OCI-LY7 (cell line): Measurements from ENCODE around the gene F2. TPM values are rescaled to one million over a fixed set of nuclear protein-coding genes. Genes with fewer than 3 reads are reported as not detected.

Source experiments
- BruUV-seq: library from RNA; stranded (reverse); fragments of 400-500 nt; replicated peaks from 2 replicates; lab custom pipeline; 2021; lab: Mats Ljungman, UMichigan
- CTCF ChIA-PET: fragments of 300-600 bp; sonication (Branson Sonifier 250); formaldehyde crosslinking; loops from one replicate; lab custom pipeline; 2022; ENCODE audit warnings: antibody characterized with exemption; ENCODE audit not compliant: unreplicated experiment; lab: Charles Lee
- POLR2A ChIA-PET: fragments of 300-600 bp; sonication (Branson Sonifier 250); formaldehyde crosslinking; loops from one replicate; lab custom pipeline; 2022; ENCODE audit warnings: antibody characterized with exemption; lab: Charles Lee
- DNase-seq: peaks from one replicate; pipeline ENCODE4 v3.0.0-alpha.2; 2015; ENCODE audit warnings: low spot score
- H2AFZ ChIP-seq: fragments of 200-600 bp; sonication (generic), shearing (Covaris generic); 2 replicates; pipeline ENCODE4 v1.6.1; 2014; ENCODE audit warnings: mild to moderate bottlenecking, antibody characterized with exemption, low read length, moderate library complexity
- H3K27ac ChIP-seq: fragments of 200-600 bp; sonication (generic); 2 replicates; pipeline ENCODE4 v1.5.1; 2014; ENCODE audit warnings: mixed run types, low read depth, mild to moderate bottlenecking, moderate library complexity, low read length, inconsistent platforms; ENCODE audit not compliant: poor library complexity, severe bottlenecking
- H3K36me3 ChIP-seq: fragments of 200-600 bp; sonication (generic); 2 replicates; pipeline ENCODE4 v1.6.1; 2014; ENCODE audit warnings: mild to moderate bottlenecking, antibody characterized with exemption, low read length, moderate library complexity, mixed read lengths; ENCODE audit not compliant: insufficient read depth
- H3K4me1 ChIP-seq: fragments of 200-600 bp; sonication (generic); 2 replicates; pipeline ENCODE4 v1.5.1; 2014; ENCODE audit warnings: mild to moderate bottlenecking, low read length; ENCODE audit not compliant: insufficient read depth, poor library complexity, severe bottlenecking
- H3K4me2 ChIP-seq: fragments of 200-600 bp; sonication (generic); 2 replicates; pipeline ENCODE4 v1.6.1; 2014; ENCODE audit warnings: mild to moderate bottlenecking, low read length
- H3K4me3 ChIP-seq: fragments of 200-600 bp; sonication (generic); 2 replicates; pipeline ENCODE4 v1.5.1; 2014; ENCODE audit warnings: mild to moderate bottlenecking, low read depth, low read length; ENCODE audit not compliant: poor library complexity, severe bottlenecking
- H3K79me2 ChIP-seq: fragments of 200-600 bp; sonication (generic); 2 replicates; pipeline ENCODE4 v1.6.1; 2016; ENCODE audit warnings: low read depth, mild to moderate bottlenecking, low read length, moderate library complexity, mixed read lengths; ENCODE audit not compliant: insufficient read depth
- H3K9me2 ChIP-seq: fragments of 200-600 bp; sonication (generic); 2 replicates; pipeline ENCODE4 v1.6.1; 2016; ENCODE audit warnings: mild to moderate bottlenecking, low read length, mixed read lengths; ENCODE audit not compliant: insufficient read depth
- H3K9me3 ChIP-seq: fragments of 200-600 bp; sonication (generic); 2 replicates; pipeline ENCODE4 v1.6.1; 2014; ENCODE audit warnings: mild to moderate bottlenecking, mixed run types, low read length, mixed read lengths
- H4K20me1 ChIP-seq: fragments of 200-600 bp; sonication (generic); 2 replicates; pipeline ENCODE4 v1.6.1; 2014; ENCODE audit warnings: mild to moderate bottlenecking, antibody characterized with exemption, low read length, moderate library complexity, mixed read lengths; ENCODE audit not compliant: insufficient read depth
- CTCF ChIP-seq: fragments of 200-600 bp; sonication (generic); conservative IDR thresholded peaks from 2 replicates; pipeline ENCODE4 v1.5.1; 2014; ENCODE audit warnings: mild to moderate bottlenecking, antibody characterized with exemption, low read length, moderate library complexity, mixed read lengths
- EZH2phosphoT487 ChIP-seq: fragments of 200-600 bp; sonication (generic); IDR thresholded peaks from 2 replicates; pipeline ENCODE4 v1.6.1; 2018; ENCODE audit warnings: low read depth, borderline replicate concordance, mild to moderate bottlenecking, mixed run types, antibody characterized with exemption, low read length, moderate library complexity, mixed read lengths
- intact Hi-C: fragments of 100-400 bp; cut with micrococcal nuclease; formaldehyde crosslinking; loops from one replicate; pipeline ENCODE4 v1.10.0; 2022; ENCODE audit not compliant: unreplicated experiment
- total RNA-seq, 2 experiments: library from RNA; depleted of rRNA in 1 of 2; stranded (reverse); fragments of >200 nt in 1 of 2; shearing (Covaris generic) in 1 of 2; gene quantifications; 2 replicates each; pipeline ENCODE4 v1.2.3, GENCODE V29; 2014 to 2022

F2 gene
- total RNA-seq, 2 experiments from 2014 or later: 0.48 TPM; not detected in 1

DNA sequence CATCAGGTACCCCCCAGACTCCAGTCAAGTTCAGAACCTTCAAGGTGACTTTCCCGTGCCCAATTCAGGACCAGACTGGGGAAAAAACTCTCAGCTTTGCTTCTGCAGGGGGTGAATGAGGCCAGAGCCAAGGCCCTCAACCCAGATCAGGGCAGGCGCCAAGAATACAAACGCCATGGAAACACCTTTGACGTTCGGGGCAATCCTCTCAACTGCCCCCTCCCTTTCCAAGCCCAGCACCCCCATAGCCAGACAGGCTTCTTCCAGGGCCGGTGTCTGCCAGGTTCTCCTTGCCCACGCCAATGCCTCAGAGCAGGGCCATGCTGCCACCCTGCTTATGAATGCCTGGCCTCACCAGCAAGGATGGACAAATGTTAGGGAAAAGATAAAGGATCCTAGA lies 24.4 kb upstream of the F2 start:
- Histone ChIP-seq H3K4me2 (no peak overlapping the region), H2AFZ (no peak overlapping the region), H3K4me3 (no peak overlapping the region), H3K27ac (no peak overlapping the region), H3K79me2 (peaks cover 10% of the 10 kb centered on the region; the same call in 1 of the 2 replicates), H3K9me3 (no peaks in the 10 kb centered on the region), H3K36me3 (peaks cover 24% of the 10 kb centered on the region), H4K20me1 (no peaks in the 10 kb centered on the region), H3K9me2 (no peaks in the 10 kb centered on the region), H3K4me1 (peaks cover 10% of the 10 kb centered on the region)
- intact Hi-C loops: no loop called here
- DNase-seq: no peak
- TF ChIP-seq CTCF (no peak), EZH2phosphoT487 (no peak)
- CTCF ChIA-PET: no interaction called here
- no TSS peak for BruUV-seq
- POLR2A ChIA-PET: interaction anchor here (1.0 to 1.1 kb wide), 2 partner anchors 9 to 20 kb away, joined by 3 to 4 read pairs; no protein-coding TSS in a partner anchor

GRCh38 chr11:46695345-46696211 lies 23.4 kb upstream of the F2 start:
- Histone ChIP-seq H3K36me3 (peaks cover 21% of the 10 kb centered on the region), H3K79me2 (peaks cover 14% of the 10 kb centered on the region; the same call in 1 of the 2 replicates), H3K9me2 (no peaks in the 10 kb centered on the region), H4K20me1 (no peaks in the 10 kb centered on the region), H3K4me2 (no peak overlapping the region), H3K4me1 (peaks cover 10% of the 10 kb centered on the region), H3K4me3 (no peak overlapping the region), H3K27ac (no peak overlapping the region), H3K9me3 (no peaks in the 10 kb centered on the region), H2AFZ (no peak overlapping the region)
- TF ChIP-seq CTCF (no peak), EZH2phosphoT487 (no peak)
- POLR2A ChIA-PET: interaction anchor here (1.0 kb wide), 1 partner anchor 21 kb away, joined by 3 read pairs; no protein-coding TSS in a partner anchor
- no TSS peak for BruUV-seq
- CTCF ChIA-PET: interaction anchor here (0.6 kb wide), 1 partner anchor 151 kb away, joined by 3 read pairs; no protein-coding TSS in a partner anchor
- intact Hi-C loops: no loop called here
- DNase-seq: no peak

GRCh38 chr11:46696212-46696558 lies 22.8 kb upstream of the F2 start:
- H3K27ac ChIP-seq: no peak overlapping the region
- intact Hi-C loops: no loop called here
- H2AFZ ChIP-seq: no peak overlapping the region
- peaks cover 10% of the 10 kb centered on the region for H3K4me1 ChIP-seq
- peaks cover 20% of the 10 kb centered on the region for H3K36me3 ChIP-seq
- no peak overlapping the region for H3K4me2 ChIP-seq
- no TSS peak for BruUV-seq
- POLR2A ChIA-PET: no interaction called here
- H4K20me1 ChIP-seq: no peaks in the 10 kb centered on the region
- DNase-seq: no peak
- H3K9me3 ChIP-seq: no peaks in the 10 kb centered on the region
- H3K9me2 ChIP-seq: no peaks in the 10 kb centered on the region
- no peak for TF ChIP-seq CTCF
- no peak for TF ChIP-seq EZH2phosphoT487
- H3K79me2 ChIP-seq: peaks cover 17% of the 10 kb centered on the region; the same call in 1 of the 2 replicates
- no peak overlapping the region for H3K4me3 ChIP-seq
- CTCF ChIA-PET: interaction anchor here (0.6 kb wide), 1 partner anchor 150 kb away, joined by 3 read pairs; no protein-coding TSS in a partner anchor
